A549 (cell line): ENCODE results near the gene FOSL1. TPM values are rescaled to one million over a fixed set of nuclear protein-coding genes. Genes with fewer than 3 reads are reported as not detected.

Source experiments
- ATAC-seq, 2 experiments: fragments of 200-7000 bp in 1 of 2; fragments of >200 bp in 1 of 2; cut with Nextera tagmentation in 1 of 2; cut with Tn5 transposase in 1 of 2; 3 replicates each; pipeline versions ENCODE4 v1.8.0 to v1.9.1; 2018 to 2020; ENCODE audit warnings: mild to moderate bottlenecking in 1 of 2, moderate library complexity in 1 of 2
- CTCF ChIA-PET: fragments of 300-600 bp; sonication (Branson Sonifier 250); formaldehyde crosslinking; extraction: SDS; loops from one replicate; lab custom pipeline; 2021; ENCODE audit warnings: antibody characterized with exemption, inconsistent platforms; lab: Yijun Ruan, JAX
- POLR2A ChIA-PET: fragments of 350-600 bp; formaldehyde crosslinking; extraction: SDS; loops from one replicate; lab custom pipeline; 2021; ENCODE audit warnings: antibody characterized with exemption, inconsistent platforms; lab: Yijun Ruan, JAX
- DNase-seq, 2 experiments: peaks; one replicate each; pipeline versions ENCODE4 v3.0.0 to v3.0.0-alpha.2; 2011 to 2016; ENCODE audit warnings: low read depth in 1 of 2, low spot score in 1 of 2
- FAIRE-seq: peaks from 2 replicates; lab custom pipeline; 2011; peaks lifted over from hg19 to GRCh38; lab: Jason Lieb, UNC
- H3K27ac ChIP-seq, 2 experiments: fragments of >200 bp; sonication (Bioruptor Twin); formaldehyde crosslinking; 3 replicates each; pipeline ENCODE4 v1.5.1; 2016 to 2017
- H3K4me1 ChIP-seq: fragments of >200 bp; sonication (Bioruptor Twin); formaldehyde crosslinking; 3 replicates; pipeline ENCODE4 v1.6.1; 2016
- H3K4me2 ChIP-seq: fragments of >200 bp; sonication (Bioruptor Twin); formaldehyde crosslinking; 3 replicates; pipeline ENCODE4 v1.6.1; 2016
- H3K4me3 ChIP-seq: fragments of >200 bp; sonication (Bioruptor Twin); formaldehyde crosslinking; 3 replicates; pipeline ENCODE4 v1.5.1; 2016
- H3K9me3 ChIP-seq: fragments of >200 bp; sonication (Bioruptor Twin); formaldehyde crosslinking; 3 replicates; pipeline ENCODE4 v1.6.1; 2016
- ATOH8 ChIP-seq: fragments of 250-450 bp; sonication (Bioruptor Pico); IDR thresholded peaks from 2 replicates; pipeline ENCODE4 v1.5.0; 2020; ENCODE audit warnings: low read depth, mild to moderate bottlenecking, moderate library complexity
- BCL3 ChIP-seq: fragments of >200 bp; sonication (Bioruptor Twin); formaldehyde crosslinking; IDR thresholded peaks from 3 replicates; pipeline ENCODE4 v1.6.1; 2016
- BHLHE40 ChIP-seq: IDR thresholded peaks from 2 replicates; pipeline ENCODE4 v1.6.1; 2012; ENCODE audit warnings: low read depth, low read length, inconsistent platforms
- CBX8 ChIP-seq: fragments of 200-600 bp; sonication (generic); IDR thresholded peaks from 2 replicates; pipeline ENCODE4 v1.6.1; 2016
- CEBPB ChIP-seq, 2 experiments: fragments of >200 bp in 1 of 2; sonication (Bioruptor Twin) in 1 of 2; formaldehyde crosslinking in 1 of 2; IDR thresholded peaks; 2 replicates each; pipeline ENCODE4 v1.6.1; 2012 to 2016
- CHD2 ChIP-seq: fragments of 150-350 bp; IDR thresholded peaks from 2 replicates; pipeline ENCODE4 v1.6.1; 2014; ENCODE audit warnings: low read length; ENCODE audit not compliant: partially characterized antibody
- CTCF ChIP-seq: fragments of >200 bp; sonication (Bioruptor Twin); formaldehyde crosslinking; IDR thresholded peaks from 3 replicates; pipeline ENCODE4 v1.5.1; 2016
- EHF ChIP-seq: fragments of 250-450 bp; sonication (Bioruptor Pico); IDR thresholded peaks from 2 replicates; pipeline ENCODE4 v1.5.0; 2020; ENCODE audit warnings: mild to moderate bottlenecking
- EHMT2 ChIP-seq: fragments of 200-600 bp; sonication (generic); IDR thresholded peaks from 2 replicates; pipeline ENCODE4 v1.6.1; 2016; ENCODE audit warnings: antibody characterized with exemption, low read depth, mild to moderate bottlenecking, moderate library complexity
- FOSL2 ChIP-seq, 2 experiments: fragments of 450-650 bp in 1 of 2; fragments of >200 bp in 1 of 2; sonication (Bioruptor Twin) in 1 of 2; formaldehyde crosslinking; IDR thresholded peaks; 2 replicates each; pipeline versions ENCODE4 v1.5.0 to v1.6.1; 2016 to 2020; ENCODE audit warnings: mild to moderate bottlenecking in 1 of 2, moderate library complexity in 1 of 2
- GATA3 ChIP-seq: IDR thresholded peaks from 2 replicates; pipeline ENCODE4 v1.6.1; 2012; ENCODE audit warnings: borderline replicate concordance
- HDAC2 ChIP-seq: fragments of 200-600 bp; sonication (generic); IDR thresholded peaks from 2 replicates; pipeline ENCODE4 v1.6.1; 2016
- HOXA7 ChIP-seq: fragments of 250-450 bp; sonication (Bioruptor Pico); IDR thresholded peaks from 2 replicates; pipeline ENCODE4 v1.5.0; 2020; ENCODE audit warnings: mild to moderate bottlenecking, moderate library complexity
- HOXB13 ChIP-seq: fragments of 250-450 bp; sonication (Bioruptor Pico); IDR thresholded peaks from 2 replicates; pipeline ENCODE4 v1.5.0; 2020; ENCODE audit warnings: low read depth, mild to moderate bottlenecking, moderate library complexity
- HOXB5 ChIP-seq: fragments of 250-450 bp; sonication (Bioruptor Pico); IDR thresholded peaks from 2 replicates; pipeline ENCODE4 v1.5.0; 2020; ENCODE audit warnings: mild to moderate bottlenecking, moderate library complexity
- JUN ChIP-seq, 2 experiments: fragments of >200 bp; sonication (Bioruptor Twin); formaldehyde crosslinking; IDR thresholded peaks; 2 replicates in 1 of 2; 3 replicates in 1 of 2; pipeline ENCODE4 v1.6.1; 2016 to 2017
- KDM1A ChIP-seq: fragments of 200-600 bp; sonication (generic); IDR thresholded peaks from 2 replicates; pipeline ENCODE4 v1.6.1; 2016; ENCODE audit warnings: low read depth, mild to moderate bottlenecking
- KDM5A ChIP-seq: fragments of 200-600 bp; sonication (generic); IDR thresholded peaks from 2 replicates; pipeline ENCODE4 v1.6.1; 2016; ENCODE audit warnings: antibody characterized with exemption, mild to moderate bottlenecking
- MAFK ChIP-seq: fragments of 450-650 bp; IDR thresholded peaks from 2 replicates; pipeline ENCODE4 v1.6.1; 2014; ENCODE audit not compliant: partially characterized antibody
- MAX ChIP-seq: IDR thresholded peaks from 2 replicates; pipeline ENCODE4 v1.6.1; 2012
- MAZ ChIP-seq: fragments of 150-350 bp; IDR thresholded peaks from 2 replicates; pipeline ENCODE4 v1.6.1; 2014; ENCODE audit warnings: antibody characterized with exemption, low read depth, low read length, borderline replicate concordance
- NPAS2 ChIP-seq: fragments of 250-450 bp; sonication (Bioruptor Pico); IDR thresholded peaks from 2 replicates; pipeline ENCODE4 v1.8.0; 2022; ENCODE audit warnings: mild to moderate bottlenecking, moderate library complexity, borderline replicate concordance
- NR3C1 ChIP-seq: fragments of >200 bp; sonication (Bioruptor Twin); formaldehyde crosslinking; IDR thresholded peaks from 3 replicates; pipeline ENCODE4 v1.6.1; 2017
- PBX3 ChIP-seq: IDR thresholded peaks from 2 replicates; pipeline ENCODE4 v1.6.1; 2012
- PHF8 ChIP-seq: fragments of 200-600 bp; sonication (generic); IDR thresholded peaks from 2 replicates; pipeline ENCODE4 v1.6.1; 2016; ENCODE audit warnings: low read depth, mild to moderate bottlenecking, antibody characterized with exemption, moderate library complexity, borderline replicate concordance
- POLR2A ChIP-seq: IDR thresholded peaks from 2 replicates; pipeline ENCODE4 v1.6.1; 2012; ENCODE audit warnings: mild to moderate bottlenecking, low read length
- POLR2AphosphoS2 ChIP-seq: conservative IDR thresholded peaks from 2 replicates; pipeline ENCODE4 v1.6.1; 2012; ENCODE audit warnings: low read length, improper control_type of control experiment, inconsistent platforms
- RAD21 ChIP-seq, 2 experiments: fragments of >200 bp in 1 of 2; sonication (Bioruptor Twin) in 1 of 2; formaldehyde crosslinking in 1 of 2; IDR thresholded peaks in 1 of 2; conservative IDR thresholded peaks in 1 of 2; 2 replicates in 1 of 2; 3 replicates in 1 of 2; pipeline ENCODE4 v1.6.1; 2012 to 2018; ENCODE audit warnings: inconsistent platforms in 1 of 2
- RFX5 ChIP-seq: fragments of 450-650 bp; IDR thresholded peaks from 2 replicates; pipeline ENCODE4 v1.7.1; 2014; ENCODE audit warnings: antibody characterized with exemption, mild to moderate bottlenecking, moderate library complexity
- RNF2 ChIP-seq: fragments of 200-600 bp; sonication (generic); IDR thresholded peaks from 2 replicates; pipeline ENCODE4 v1.6.1; 2016; ENCODE audit warnings: low read depth, mild to moderate bottlenecking, antibody characterized with exemption, moderate library complexity, borderline replicate concordance
- SMC3 ChIP-seq: fragments of >200 bp; sonication (Bioruptor Twin); formaldehyde crosslinking; IDR thresholded peaks from 3 replicates; pipeline ENCODE4 v1.6.1; 2018; ENCODE audit warnings: inconsistent platforms
- TP53 ChIP-seq: fragments of 250-450 bp; sonication (Bioruptor Pico); IDR thresholded peaks from 2 replicates; pipeline ENCODE4 v1.5.0; 2021; ENCODE audit warnings: mild to moderate bottlenecking, moderate library complexity
- ZFP36 ChIP-seq: fragments of 450-650 bp; IDR thresholded peaks from 2 replicates; pipeline ENCODE4 v1.6.1; 2014; ENCODE audit warnings: borderline replicate concordance; ENCODE audit not compliant: partially characterized antibody
- ZSCAN20 ChIP-seq: fragments of 250-450 bp; sonication (Bioruptor Pico); IDR thresholded peaks from 2 replicates; pipeline ENCODE4 v1.8.0; 2022; ENCODE audit warnings: mild to moderate bottlenecking, moderate library complexity
- WGBS: methylation state at CpG from one replicate; pipeline ENCODE4 v1.1.6; 2017; ENCODE audit errors: missing lambda C conversion rate; 5-methylcytosine and 5-hydroxymethylcytosine counted together
- polyA plus RNA-seq, 4 experiments: library from polyadenylated mRNA; depleted of rRNA in 3 of 4; stranded (reverse); fragments of >200 nt; fragmentation: RNase III in 1 of 4; extraction: RNeasy Plus Mini Kit Qiagen cat#74134 plus additional on column Dnase treatment in 1 of 4; gene quantifications; 2 replicates in 3 of 4; 3 replicates in 1 of 4; pipeline ENCODE4 v1.2.3, GENCODE V29; 2011 to 2017
- TF ChIP-seq, protein P1 (sequence below): IDR thresholded peaks from 2 replicates; pipeline ENCODE4 v1.6.1; 2012; ENCODE audit warnings: low read depth, borderline replicate concordance

The FOSL1 gene
- polyA plus RNA-seq, 2 of the 4 experiments (the other 2 are of a cell fraction) = 6.7 to 24.1 TPM

DNA sequence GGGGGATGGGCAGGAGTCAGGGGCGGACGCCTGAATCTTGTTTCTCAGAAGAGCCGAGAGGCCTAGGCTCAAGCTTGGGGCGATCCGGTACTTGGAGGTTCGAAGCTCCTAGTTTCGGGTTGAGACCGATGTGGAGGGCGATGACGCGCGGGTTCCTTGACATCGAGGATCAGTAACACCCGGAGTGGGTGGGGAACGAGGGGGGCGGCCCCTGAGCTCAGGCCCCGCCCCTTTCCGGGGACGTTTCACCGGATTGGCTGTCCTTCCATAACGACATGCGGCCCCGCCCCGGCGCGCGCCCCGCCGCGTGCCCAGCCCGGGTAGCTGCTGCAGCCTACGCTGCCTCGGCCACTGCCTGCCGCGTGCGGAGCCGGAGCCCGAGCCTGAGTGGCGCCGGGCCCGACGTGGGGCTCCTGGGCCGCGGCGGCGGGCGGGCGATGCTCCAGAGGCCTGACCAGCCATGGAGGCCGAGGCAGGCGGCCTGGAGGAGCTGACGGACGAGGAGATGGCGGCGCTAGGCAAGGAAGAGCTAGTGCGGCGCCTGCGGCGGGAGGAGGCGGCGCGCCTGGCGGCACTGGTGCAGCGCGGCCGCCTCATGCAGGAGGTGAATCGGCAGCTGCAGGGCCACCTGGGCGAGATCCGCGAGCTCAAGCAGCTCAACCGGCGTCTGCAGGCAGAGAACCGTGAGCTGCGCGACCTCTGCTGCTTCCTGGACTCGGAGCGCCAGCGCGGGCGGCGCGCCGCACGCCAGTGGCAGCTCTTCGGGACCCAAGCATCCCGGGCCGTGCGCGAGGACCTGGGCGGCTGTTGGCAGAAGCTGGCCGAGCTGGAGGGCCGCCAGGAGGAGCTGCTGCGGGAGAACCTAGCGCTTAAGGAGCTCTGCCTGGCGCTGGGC is 9.6 kb downstream of the FOSL1 start, which contains the start of gene CCDC85B:
CCDC85B (plus strand) TSS at position 350 of the 895 bp plus-strand sequence; CDS start at position 461, 111 bp downstream.
- H3K4me3 ChIP-seq = peak within 1 kb of the TSS; percentile 69
- WGBS = under 1% methylated on average over 29 of the region's 94 CpGs
- peak within 1 kb of the TSS; percentile 87 to 96 for H3K27ac ChIP-seq
- no peaks in the 10 kb centered on the region for H3K9me3 ChIP-seq
- peaks cover 56% of the 10 kb centered on the region for H3K4me1 ChIP-seq
- POLR2A ChIA-PET = interaction anchor here (0.5 to 4.3 kb wide), 18 partner anchors 8 to 179 kb away, joined by 3 to 38 read pairs (median 4); partner anchors contain the start of genes C11orf68, CFL1, FOSL1 and KAT5
- peak within 1 kb of the TSS; percentile 97 for H3K4me2 ChIP-seq
- CTCF ChIA-PET = interaction anchor here (0.5 to 20.5 kb wide), 18 partner anchors 11 to 187 kb away, joined by 3 to 618 read pairs (median 6); partner anchors contain the start of genes C11orf68, CFL1, CTSW and DRAP1
- FAIRE-seq = no peak
- peak; percentile 93 to 94 for DNase-seq
- ATAC-seq = peak; percentile 30 to 57
- no peak for TF ChIP-seq HOXB5 (CRISPR knock-in tag)
- TF ChIP-seq RNF2 = no peak
- TF ChIP-seq KDM5A = no peak
- TF ChIP-seq ZSCAN20 = no peak
- peak; percentile 44; the same call in 1 of the 2 replicates for TF ChIP-seq ATOH8 (CRISPR knock-in tag)
- TF ChIP-seq CBX8 = no peak
- TF ChIP-seq HOXB13 = 0 out of 2 replicates have a peak, but pooled peaks have one; percentile 27
- TF ChIP-seq PBX3 = peak; percentile 44; the same call in 1 of the 2 replicates
- peak; percentile 22; the same call in 1 of the 3 replicates for TF ChIP-seq CTCF
- TF ChIP-seq RFX5 = no peak
- TF ChIP-seq BCL3 = peak; percentile 95; the same call in 2 of the 3 replicates
- no peak for TF ChIP-seq KDM1A
- TF ChIP-seq NR3C1 = no peak
- TF ChIP-seq SMC3 = 0 out of 3 replicates have a peak, but pooled peaks have one; percentile 10
- peak; percentile 93 for TF ChIP-seq NPAS2 (CRISPR knock-in tag)
- no peak for TF ChIP-seq ZFP36
- no peak for TF ChIP-seq MAZ
- no peak for TF ChIP-seq HDAC2
- TF ChIP-seq CHD2 = peak; percentile 53
- 0 out of 2 replicates have a peak, but pooled peaks have one; percentile 38 for TF ChIP-seq PHF8
- TF ChIP-seq EHF (CRISPR knock-in tag) = no peak
- TF ChIP-seq HOXA7 (CRISPR knock-in tag) = no peak; the same call in 1 of the 2 replicates
- no peak for TF ChIP-seq GATA3
- TF ChIP-seq, protein P1, sequence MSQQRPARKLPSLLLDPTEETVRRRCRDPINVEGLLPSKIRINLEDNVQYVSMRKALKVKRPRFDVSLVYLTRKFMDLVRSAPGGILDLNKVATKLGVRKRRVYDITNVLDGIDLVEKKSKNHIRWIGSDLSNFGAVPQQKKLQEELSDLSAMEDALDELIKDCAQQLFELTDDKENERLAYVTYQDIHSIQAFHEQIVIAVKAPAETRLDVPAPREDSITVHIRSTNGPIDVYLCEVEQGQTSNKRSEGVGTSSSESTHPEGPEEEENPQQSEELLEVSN = peak; percentile 77
- TF ChIP-seq CEBPB (IDR thresholded peaks at IDR 0.05) = no peak
- TF ChIP-seq RAD21 (conservative IDR thresholded peaks at IDR 0.05 in 1 of 2, IDR thresholded peaks at IDR 0.05 in 1 of 2) = no peak
- TF ChIP-seq TP53 (CRISPR knock-in tag) = 0 out of 2 replicates have a peak, but pooled peaks have one; percentile 59
- TF ChIP-seq POLR2A = peak; percentile 95
- TF ChIP-seq MAX = peak; percentile 95
- TF ChIP-seq FOSL2 (IDR thresholded peaks at IDR 0.05) = no peak
- TF ChIP-seq FOSL2 (CRISPR knock-in tag; IDR thresholded peaks at IDR 0.05) = no peak; the same call in none of the 2 replicates
- TF ChIP-seq BHLHE40 = 0 out of 2 replicates have a peak, but pooled peaks have one; percentile 30
- peak; percentile 21 for TF ChIP-seq POLR2AphosphoS2
- TF ChIP-seq MAFK = no peak
- TF ChIP-seq EHMT2 = no peak
- TF ChIP-seq JUN (IDR thresholded peaks at IDR 0.05) = peak; percentile 66 to 87; a peak in 3 of 5 replicates
